Spinal cord (tissue), 10 donors: ENCODE measurements around the gene EFNB3. TPM values are rescaled to one million over a fixed set of nuclear protein-coding genes. Genes with fewer than 3 reads are reported as not detected.

Experiments
- DNase-seq, 6 donors: peaks; one replicate each; pipeline versions ENCODE4 v3.0.0 to v3.0.0-alpha.2; 2013 to 2015; ENCODE audit warnings: low spot score in 6 of 6, low read depth in 4 of 6
- H3K27ac ChIP-seq: one replicate; pipeline ENCODE4 v1.5.1; 2013; ENCODE audit warnings: low read depth, low read length, control low read depth
- H3K27me3 ChIP-seq: one replicate; pipeline ENCODE4 v1.6.1; 2013; ENCODE audit warnings: low read length; ENCODE audit not compliant: control insufficient read depth, insufficient read depth
- H3K36me3 ChIP-seq: one replicate; pipeline ENCODE4 v1.6.1; 2013; ENCODE audit warnings: low read length; ENCODE audit not compliant: control insufficient read depth, insufficient read depth
- H3K4me1 ChIP-seq: one replicate; pipeline ENCODE4 v1.6.1; 2013; ENCODE audit warnings: low read length; ENCODE audit not compliant: control insufficient read depth, insufficient read depth
- H3K4me3 ChIP-seq: one replicate; pipeline ENCODE4 v1.5.1; 2013; ENCODE audit warnings: low read depth, low read length, control low read depth
- H3K9me3 ChIP-seq: one replicate; pipeline ENCODE4 v1.6.1; 2013; ENCODE audit warnings: low read length; ENCODE audit not compliant: control insufficient read depth, insufficient read depth
- WGBS: methylation state at CpG from one replicate; pipeline ENCODE4 v1.1.5; 2013; ENCODE audit warnings: missing lambda C conversion rate; ENCODE audit not compliant: insufficient coverage; 5-methylcytosine and 5-hydroxymethylcytosine counted together
- long read RNA-seq, 4 donors: transcript quantifications; one replicate each; lab custom pipeline, GENCODE V29; 2026
- polyA plus RNA-seq, 2 donors: library from polyadenylated mRNA; unstranded; fragments of 120-200 nt; gene quantifications; one replicate each; pipeline ENCODE4 v1.2.1, GENCODE V29; 2013; ENCODE audit not compliant: insufficient read length in 2 of 2
- total RNA-seq, 2 donors: library from RNA; depleted of rRNA in 1 of 2; stranded (reverse); fragments of 120-200 nt in 1 of 2; fragments of >200 nt in 1 of 2; gene quantifications; one replicate each; pipeline versions ENCODE4 v1.2.3 to v1.2.4, GENCODE V29; 2013 to 2014
- donor health status: healthy.

Gene EFNB3
- 10 to 100 TPM; 18.7 to 39.9 TPM for total RNA-seq
- polyA plus RNA-seq: 100 to 1,000 TPM; 205 to 243 TPM
- long read RNA-seq, donor 1, transcript EFNB3-201 (5 exons, 3,222 nt): major isoform, 53 of 66 reads
- long read RNA-seq, donor 1, partial matches to known transcripts: 13 of 66 reads
- long read RNA-seq, donor 1, other reads (novel, unspliced or antisense): 0 of 66 reads
- long read RNA-seq, donor 2, transcript EFNB3-201 (5 exons, 3,222 nt): major isoform, 56 of 85 reads
- long read RNA-seq, donor 2, partial matches to known transcripts: 29 of 85 reads
- long read RNA-seq, donor 2, other reads (novel, unspliced or antisense): 0 of 85 reads
- long read RNA-seq, donor 3, transcript EFNB3-201 (5 exons, 3,222 nt): major isoform, 43 of 94 reads
- long read RNA-seq, donor 3, partial matches to known transcripts: 51 of 94 reads
- long read RNA-seq, donor 3, other reads (novel, unspliced or antisense): 0 of 94 reads
- long read RNA-seq, donor 4, transcript EFNB3-201 (5 exons, 3,222 nt): major isoform, 12 of 12 reads
- long read RNA-seq, donor 4, partial matches to known transcripts: 0 of 12 reads
- long read RNA-seq, donor 4, other reads (novel, unspliced or antisense): 0 of 12 reads

GRCh38 chr17:7704601-7705268, at the start of gene EFNB3:
Gene EFNB3 (plus strand): TSS chr17:7705202. CDS start chr17:7705599, 397 bp downstream.
- H3K36me3 ChIP-seq: peaks cover 46% of the 10 kb centered on the region
- under 1% methylated on average over 27 of the region's 45 CpGs for WGBS
- no peaks in the 10 kb centered on the region for H3K9me3 ChIP-seq
- peaks cover 3% of the 10 kb centered on the region for H3K27me3 ChIP-seq
- DNase-seq: peak in 2 of 6 donors; percentile 93 to 96
- peak within 1 kb of the TSS; percentile 67 for H3K27ac ChIP-seq
- H3K4me1 ChIP-seq: peaks cover 61% of the 10 kb centered on the region
- H3K4me3 ChIP-seq: peak within 1 kb of the TSS; percentile 60

- 95% methylated on average over 9 of the region's 17 CpGs for WGBS
These were observed 49.5 kb upstream of the EFNB3 start for GRCh38 chr17:7655541-7655840.

GRCh38 chr17:7656958-7657609, 47.9 kb upstream of the EFNB3 start:
- Histone ChIP-seq H3K27me3 (no peaks in the 10 kb centered on the region), H3K4me1 (peaks cover 56% of the 10 kb centered on the region), H3K4me3 (peak overlapping the region; percentile 1), H3K36me3 (peaks cover 38% of the 10 kb centered on the region), H3K9me3 (no peaks in the 10 kb centered on the region), H3K27ac (peak overlapping the region; percentile 83)
- DNase-seq: peak in 5 of 6 donors; percentile 68 to 94 (median 81)
- WGBS: 17% methylated on average over 7 of the region's 10 CpGs

More at GRCh38 chr17:7655541-7655840, 49.5 kb upstream of the EFNB3 start:
- Histone ChIP-seq H3K36me3 (peaks cover 38% of the 10 kb centered on the region), H3K27ac (peak overlapping the region; percentile 84), H3K4me3 (no peak overlapping the region), H3K27me3 (no peaks in the 10 kb centered on the region), H3K4me1 (peaks cover 63% of the 10 kb centered on the region), H3K9me3 (no peaks in the 10 kb centered on the region)
- DNase-seq: no peak

- H3K27ac ChIP-seq: peak overlapping the region; percentile 86
- H3K4me1 ChIP-seq: peaks cover 27% of the 10 kb centered on the region
- H3K36me3 ChIP-seq: peaks cover 49% of the 10 kb centered on the region
- no peak overlapping the region for H3K4me3 ChIP-seq
- no peaks in the 10 kb centered on the region for H3K9me3 ChIP-seq
- DNase-seq: peak in 4 of 6 donors; percentile 79 to 96 (median 90)
- WGBS: 26% methylated on average over 5 of the region's 10 CpGs
- no peaks in the 10 kb centered on the region for H3K27me3 ChIP-seq
These were observed 37.2 kb upstream of the EFNB3 start for GRCh38 chr17:7667656-7668406.

GRCh38 chr17:7668482-7668881, 36.5 kb upstream of the EFNB3 start:
- no peak for DNase-seq
- Histone ChIP-seq H3K36me3 (peaks cover 53% of the 10 kb centered on the region), H3K9me3 (no peaks in the 10 kb centered on the region), H3K4me3 (no peak overlapping the region), H3K27ac (peak overlapping the region; percentile 86), H3K4me1 (peaks cover 27% of the 10 kb centered on the region), H3K27me3 (no peaks in the 10 kb centered on the region)
- 56% methylated on average over 2 of the region's 7 CpGs for WGBS

- no peak overlapping the region for H3K4me3 ChIP-seq
- 100% methylated on average over 1 of the region's 2 CpGs for WGBS
- no peak overlapping the region for H3K27ac ChIP-seq
- H3K4me1 ChIP-seq: peaks cover 10% of the 10 kb centered on the region
- H3K9me3 ChIP-seq: no peaks in the 10 kb centered on the region
- H3K36me3 ChIP-seq: peaks cover 65% of the 10 kb centered on the region
- H3K27me3 ChIP-seq: no peaks in the 10 kb centered on the region
- DNase-seq: no peak
These were observed 31.8 kb upstream of the EFNB3 start for GRCh38 chr17:7673239-7673638.

- no peaks in the 10 kb centered on the region for H3K9me3 ChIP-seq
- 96% methylated on average over 13 of the region's 14 CpGs for WGBS
- H3K27ac ChIP-seq: no peak overlapping the region
- H3K36me3 ChIP-seq: peaks cover 53% of the 10 kb centered on the region
- H3K4me3 ChIP-seq: no peak overlapping the region
- no peak for DNase-seq
- H3K4me1 ChIP-seq: peaks cover 3% of the 10 kb centered on the region
- H3K27me3 ChIP-seq: no peaks in the 10 kb centered on the region
These were observed 30.1 kb upstream of the EFNB3 start for GRCh38 chr17:7674934-7675333.

- no peak overlapping the region for H3K27ac ChIP-seq
- 38% methylated on average over 1 of the region's 5 CpGs for WGBS
- H3K36me3 ChIP-seq: peaks cover 42% of the 10 kb centered on the region
- H3K4me1 ChIP-seq: peaks cover 3% of the 10 kb centered on the region
- no peak overlapping the region for H3K4me3 ChIP-seq
- H3K9me3 ChIP-seq: no peaks in the 10 kb centered on the region
- H3K27me3 ChIP-seq: no peaks in the 10 kb centered on the region
- no peak for DNase-seq
These were observed 28.5 kb upstream of the EFNB3 start for GRCh38 chr17:7676533-7676932.
